ENCODE results near the gene POLE. TPM values are rescaled to one million over a fixed set of nuclear protein-coding genes. Genes with fewer than 3 reads are reported as not detected.

POLE gene
- polyA plus RNA-seq, 1 of the 3 experiments (the other 2 are of a cell fraction): 20.1 TPM

- no peak for TF ChIP-seq PBX3 (IDR thresholded peaks at IDR 0.05)
- no peak for TF ChIP-seq REST (IDR thresholded peaks at IDR 0.05; ENCODE audit: low read depth, low read length)
- TF ChIP-seq IRF3 (IDR thresholded peaks at IDR 0.05; ENCODE audit: low read depth, low read length): no peak
- TF ChIP-seq NRF1 (IDR thresholded peaks at IDR 0.05; ENCODE audit: low read depth, low read length): no peak
Observed at GRCh38 chr12:132646850-132647249, 40.3 kb downstream of the POLE start (continued).

- H3K27me3 ChIP-seq (ENCODE audit: insufficient read depth): no peaks in the 10 kb centered on the region
- no peaks in the 10 kb centered on the region for H3K4me1 ChIP-seq (ENCODE audit: control insufficient read depth in 1 of 2, insufficient read depth in 2 of 2, low read depth in 1 of 2, low read length in 1 of 2)
- H3K9ac ChIP-seq: no peak overlapping the region
- no peak overlapping the region for H3K27ac ChIP-seq (ENCODE audit: low read depth in 2 of 2, low read length in 1 of 2)
- no peaks in the 10 kb centered on the region for H3K79me2 ChIP-seq (ENCODE audit: insufficient read depth)
- WGBS (ENCODE audit: low lambda C conversion rate): 92% methylated on average over 18 of the region's 30 CpGs
- no peaks in the 10 kb centered on the region for H3K9me2 ChIP-seq
- CTCF ChIA-PET: no interaction called here
- POLR2A ChIA-PET: no interaction called here
- no peaks in the 10 kb centered on the region for H3K9me3 ChIP-seq
- no peak for DNase-seq
- H3F3A ChIP-seq (replicated peaks; ENCODE audit: insufficient read depth): no peaks in the 10 kb centered on the region
- no peaks in the 10 kb centered on the region for H4K20me1 ChIP-seq (ENCODE audit: insufficient read depth)
- H2AFZ ChIP-seq (ENCODE audit: low read depth): no peak overlapping the region
- no peak overlapping the region for H3K4me3 ChIP-seq (ENCODE audit: low read depth in 2 of 2, low read length in 1 of 2)
- peaks cover 4 to 15% of the 10 kb centered on the region in 2 experiments for H3K36me3 ChIP-seq (replicated peaks in 1 of 2; ENCODE audit: control insufficient read depth in 1 of 2, insufficient read depth in 2 of 2, low read length in 1 of 2)
- no peak overlapping the region for H3K4me2 ChIP-seq
- TF ChIP-seq MAX (IDR thresholded peaks at IDR 0.05; ENCODE audit: low read depth) (no peak), PBX3 (IDR thresholded peaks at IDR 0.05) (no peak), RFX5 (IDR thresholded peaks at IDR 0.05; ENCODE audit: low read length) (no peak), SIN3A (IDR thresholded peaks at IDR 0.05; ENCODE audit: borderline replicate concordance, low read depth, low read length) (no peak), NFIC (IDR thresholded peaks at IDR 0.05; ENCODE audit: borderline replicate concordance) (no peak), USF2 (IDR thresholded peaks at IDR 0.05; ENCODE audit: borderline replicate concordance, low read depth, low read length) (no peak), SMC3 (IDR thresholded peaks at IDR 0.05; ENCODE audit: low read depth, low read length) (no peak), FOXM1 (IDR thresholded peaks at IDR 0.05; ENCODE audit: low read depth) (no peak), CTCF (IDR thresholded peaks at IDR 0.05) (no peak), USF1 (IDR thresholded peaks at IDR 0.05; ENCODE audit: borderline replicate concordance, low read depth) (no peak), RCOR1 (IDR thresholded peaks at IDR 0.05; ENCODE audit: low read length) (no peak), EP300 (IDR thresholded peaks at IDR 0.05; ENCODE audit: borderline replicate concordance in 1 of 2, low read depth in 1 of 2, low read length in 1 of 2) (no peak), RXRA (IDR thresholded peaks at IDR 0.05; ENCODE audit: borderline replicate concordance, low read depth) (no peak), RAD21 (IDR thresholded peaks at IDR 0.05; ENCODE audit: low read length) (no peak), JUND (IDR thresholded peaks at IDR 0.05) (no peak)
Observed at GRCh38 chr12:132642846-132643835, 44.0 kb downstream of the POLE start.

Measured in SK-N-SH (cell line).